GM18870 (cell line): ENCODE measurements around the gene NFATC3.

Source experiments
- ATAC-seq: cut with Tn5 transposase; IDR thresholded peaks from one replicate; pipeline ENCODE4 v1.9.1; 2021; ENCODE audit warnings: moderate library complexity; ENCODE audit not compliant: unreplicated experiment

The NFATC3 gene

DNA sequence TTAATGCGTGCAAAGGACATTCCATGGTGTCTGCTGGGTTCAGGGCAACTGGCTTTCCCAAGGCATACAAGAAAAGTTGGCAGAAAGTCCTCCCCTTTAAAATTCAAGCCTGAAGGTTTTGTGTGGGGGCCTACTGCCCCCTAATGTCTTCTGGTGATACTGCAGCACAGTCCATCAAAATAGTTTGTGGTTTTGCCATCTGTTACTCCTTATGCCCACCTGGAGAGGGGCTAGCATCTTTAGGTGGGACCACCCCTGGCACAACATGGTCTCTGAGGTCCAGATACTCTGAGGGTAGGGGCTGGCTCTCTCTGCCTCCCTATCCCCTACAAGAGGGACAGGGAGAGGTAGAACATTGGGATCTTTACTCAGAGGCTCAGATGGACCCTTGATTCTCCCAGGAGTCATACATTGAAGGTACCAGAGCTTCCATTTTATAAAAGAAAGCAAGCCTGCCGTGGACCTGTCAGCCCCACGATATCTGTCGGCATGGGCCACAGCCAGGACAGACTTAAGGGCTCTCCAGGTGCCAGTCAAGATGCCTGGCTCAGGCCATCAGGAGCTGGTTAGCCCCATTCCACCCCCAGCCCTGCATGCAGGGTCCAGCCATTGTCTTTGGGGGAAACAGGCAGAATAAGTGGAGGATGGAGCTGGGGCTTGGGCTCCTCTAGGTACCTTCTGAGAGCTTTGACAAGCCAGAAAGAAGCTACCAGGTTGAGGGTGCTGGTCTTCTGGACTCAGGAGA, 144.4 kb downstream of the NFATC3 start:
- ATAC-seq: no peak

DNA sequence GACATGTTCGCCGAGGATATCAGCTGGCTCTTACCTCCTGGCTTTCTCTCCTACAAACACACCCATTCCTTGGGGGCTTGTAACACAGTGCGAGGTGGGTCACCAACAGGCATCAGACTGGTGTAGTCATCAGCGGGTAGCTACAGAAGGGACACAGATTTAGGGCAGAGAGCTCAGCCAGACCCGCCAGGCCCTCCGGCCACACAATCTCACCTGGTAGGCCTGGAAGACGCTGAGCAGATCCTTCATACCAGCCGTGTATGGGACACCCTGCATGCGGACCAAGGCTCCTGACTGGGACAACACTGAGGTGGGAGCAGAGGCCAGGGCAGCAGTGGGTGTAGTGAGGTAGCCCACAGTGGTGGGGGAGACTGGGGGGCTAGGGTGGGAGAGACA, 145.0 kb downstream of the NFATC3 start:
- ATAC-seq: no peak

DNA sequence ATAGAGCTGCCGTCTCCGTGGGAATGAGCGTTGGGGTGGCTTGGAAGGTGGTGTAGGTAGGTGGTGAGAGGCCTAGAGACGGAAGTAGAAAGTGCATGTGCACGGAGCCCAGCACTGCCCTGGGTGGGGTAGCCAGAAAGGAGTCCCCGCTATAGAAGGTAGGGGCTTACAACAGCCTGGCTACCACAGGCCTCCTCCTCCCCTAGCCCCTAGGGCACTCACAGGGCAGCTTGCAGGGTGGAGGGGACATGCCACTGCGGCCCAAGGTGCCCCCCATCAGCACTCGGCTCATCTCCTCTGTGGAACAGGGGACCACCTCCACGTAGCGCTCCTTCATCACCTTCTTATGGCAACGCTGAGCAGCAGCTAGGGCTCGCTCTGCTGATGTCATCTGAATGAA, 145.8 kb downstream of the NFATC3 start:
- no peak for ATAC-seq

DNA sequence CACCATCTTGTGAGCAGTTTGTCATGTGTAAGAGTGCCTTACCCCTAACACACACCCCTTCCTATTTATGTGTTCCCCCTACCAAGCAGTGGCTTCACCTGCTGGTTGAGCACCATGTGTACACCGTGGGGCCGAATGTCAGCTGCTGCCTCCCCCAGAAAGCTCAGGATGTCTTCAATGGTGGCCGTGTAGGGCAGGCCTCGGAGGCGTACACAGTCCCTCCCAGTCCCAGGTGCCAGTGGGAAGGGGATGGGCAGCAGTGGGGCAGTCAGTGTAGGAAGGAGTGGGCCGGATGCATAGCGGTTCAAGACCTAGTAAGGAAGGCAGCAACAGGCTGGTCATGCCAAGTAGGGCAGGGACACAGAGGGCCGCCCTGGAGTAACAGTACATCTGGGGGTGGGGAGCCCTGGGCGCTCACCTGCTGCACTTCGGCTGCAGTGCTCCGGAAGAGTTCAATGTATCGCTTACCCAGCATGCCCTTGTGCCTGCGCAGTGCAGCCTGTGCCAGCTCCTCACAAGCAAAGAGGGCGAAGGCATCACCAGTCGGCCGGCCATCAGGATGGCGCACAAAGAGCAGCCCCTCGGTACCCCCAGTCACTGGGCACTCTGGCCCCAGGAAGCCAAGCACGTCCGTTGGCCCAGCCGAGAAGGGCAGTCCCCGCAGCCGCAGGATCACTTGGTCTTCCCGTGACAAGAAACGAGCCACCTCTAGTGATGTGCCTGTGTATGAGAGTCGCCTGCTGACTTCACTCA, 146.4 kb downstream of the NFATC3 start:
- no peak for ATAC-seq

DNA sequence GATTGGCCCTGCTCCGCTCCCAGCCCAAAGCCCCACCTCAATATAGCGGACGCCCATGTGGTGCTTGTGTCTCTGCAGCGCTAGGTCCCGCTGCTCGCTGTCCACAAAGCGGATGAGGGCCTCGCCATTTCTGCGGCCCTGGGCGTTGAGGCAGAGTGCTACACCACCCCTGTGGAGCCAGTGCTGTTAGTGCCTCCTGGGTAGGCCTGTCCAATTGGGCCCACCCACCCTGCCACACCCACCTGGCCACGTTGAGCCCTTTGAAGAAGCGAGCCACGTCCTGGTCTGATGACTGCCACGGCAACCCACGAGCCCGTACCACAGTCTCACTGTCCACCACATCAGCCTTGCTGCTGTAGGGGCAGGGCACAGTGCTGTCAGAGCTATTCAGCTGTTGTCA, 147.2 kb downstream of the NFATC3 start:
- ATAC-seq: no peak

DNA sequence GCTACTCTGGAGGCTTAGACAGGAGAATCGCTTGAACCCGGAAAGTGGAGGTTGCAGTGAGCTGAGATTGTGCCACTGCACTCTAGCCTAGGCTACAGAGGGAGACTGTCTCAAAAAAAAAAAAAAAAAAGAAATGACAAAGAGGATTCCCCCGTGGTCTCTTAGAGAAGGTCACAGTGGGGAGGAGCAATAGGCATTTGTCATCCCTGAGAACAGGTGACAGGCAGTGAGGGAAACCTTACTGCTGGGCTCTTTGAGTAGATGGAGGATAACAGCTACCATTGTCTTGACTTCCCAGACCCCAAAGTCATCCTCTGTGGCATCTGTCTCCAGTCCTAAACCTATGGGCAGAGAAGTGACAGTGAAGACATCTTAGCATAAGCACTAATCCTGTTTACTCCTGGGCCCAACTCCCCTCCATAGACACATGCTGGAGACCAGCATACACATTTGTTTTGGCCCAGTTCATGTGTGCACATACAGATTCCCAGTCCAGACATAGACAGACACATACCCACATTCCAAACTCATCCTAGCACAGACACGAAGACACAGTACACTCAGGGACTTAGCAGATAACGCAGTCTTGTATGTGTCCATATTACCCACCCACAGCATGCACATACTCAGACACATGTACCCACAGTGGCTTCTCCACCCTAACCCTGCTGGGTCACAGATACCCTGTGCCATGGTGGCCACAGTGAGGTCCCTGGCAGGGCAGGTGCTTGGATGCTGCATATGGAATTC, 148.1 kb downstream of the NFATC3 start:
- no peak for ATAC-seq

DNA sequence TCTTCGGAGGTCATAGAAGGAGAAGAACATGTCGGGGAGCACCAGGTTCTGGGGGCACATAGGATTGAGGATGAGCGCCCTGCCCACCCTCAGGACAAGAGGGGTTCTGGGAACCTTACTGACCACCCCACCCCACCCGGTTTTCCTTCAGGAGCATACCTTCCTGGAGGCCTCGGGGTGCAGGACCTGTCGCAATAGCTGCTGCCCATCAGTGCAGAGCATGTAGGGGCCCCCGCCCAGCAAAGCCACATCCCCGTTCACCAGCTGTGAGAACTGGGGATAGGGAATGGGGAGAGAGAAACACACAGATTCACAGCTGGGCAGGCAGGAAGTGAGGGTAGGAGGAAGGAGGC, 148.6 kb downstream of the NFATC3 start:
- no peak for ATAC-seq

DNA sequence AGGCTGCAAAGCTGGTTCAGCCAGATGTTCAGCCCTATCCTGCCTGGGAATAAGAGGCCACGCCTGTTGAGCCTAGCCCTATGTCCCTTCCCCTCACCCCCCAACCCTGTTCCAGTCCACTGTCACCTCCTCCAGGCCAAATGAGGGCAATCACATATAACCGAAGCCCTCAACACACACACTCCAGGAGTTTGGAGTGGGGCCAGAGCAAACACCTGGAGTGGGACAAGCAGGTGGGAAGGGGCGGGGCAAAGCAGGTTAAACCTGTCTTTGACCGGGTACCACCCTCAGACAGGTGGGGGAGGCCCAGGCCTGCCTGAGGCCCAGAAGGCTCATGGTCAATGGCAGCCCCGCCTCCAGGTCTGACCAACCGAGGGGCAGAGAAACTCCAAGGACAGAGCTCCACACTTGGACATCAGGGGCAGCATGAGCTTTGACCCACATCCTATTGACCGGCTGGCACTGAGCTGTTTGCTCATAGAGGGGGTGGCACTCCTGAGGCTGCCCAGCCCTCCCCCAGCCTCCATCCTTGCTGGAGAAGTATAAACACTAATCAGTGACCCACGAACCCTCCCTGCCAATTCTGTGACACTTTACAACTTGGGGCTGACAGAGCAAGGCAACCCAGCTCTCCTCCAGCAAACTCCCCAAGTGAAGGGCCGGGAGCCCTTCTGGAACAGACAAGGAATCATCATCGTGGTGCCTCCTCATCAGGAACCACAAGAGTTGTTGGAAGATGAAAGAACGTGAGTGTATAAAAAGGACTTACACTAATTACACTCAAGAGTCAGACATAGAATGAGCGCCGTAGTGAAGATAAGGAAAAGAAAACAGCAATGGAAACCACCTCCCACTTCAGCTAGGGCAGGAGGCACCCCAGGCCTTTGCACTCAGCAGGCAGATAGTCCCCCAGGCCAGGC, 149.3 kb downstream of the NFATC3 start:
- ATAC-seq: no peak

DNA sequence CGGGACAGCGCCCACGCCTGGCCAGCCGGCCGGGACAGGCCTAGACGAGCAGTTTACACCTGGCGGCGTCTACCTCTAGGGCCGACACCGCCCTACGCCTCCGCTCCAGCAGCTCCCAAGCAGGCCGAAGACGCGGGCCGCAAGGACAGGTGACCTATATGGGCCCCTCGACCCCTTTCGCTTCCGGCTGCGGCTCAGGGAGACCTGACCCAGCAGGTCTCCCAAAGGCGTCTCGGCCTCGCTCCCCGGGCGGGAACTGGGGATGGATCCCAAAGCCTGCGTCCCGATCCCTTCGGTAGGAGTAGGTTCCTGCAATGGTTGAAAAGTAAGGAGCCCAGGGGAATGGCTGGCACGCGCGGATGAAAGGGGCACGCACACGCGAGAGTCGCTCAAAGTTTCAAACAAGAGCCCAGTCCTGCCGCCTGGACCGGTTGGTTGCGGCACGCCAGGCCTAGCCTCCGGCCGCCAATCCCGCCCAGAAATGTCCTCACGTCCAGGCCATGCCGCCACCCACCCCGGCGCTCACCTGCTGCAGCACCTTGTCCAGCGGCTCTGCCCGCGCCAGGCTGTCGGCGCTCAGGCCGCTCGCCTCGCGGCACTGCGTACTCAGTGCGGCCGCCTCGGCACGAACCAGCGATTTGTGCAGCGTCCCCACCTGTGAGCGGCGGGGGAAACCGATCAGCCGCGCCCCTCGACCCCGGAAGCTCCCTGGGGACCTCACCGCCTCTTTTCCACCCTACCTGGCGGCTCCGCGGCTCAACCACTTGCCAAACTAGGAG, 150.1 kb downstream of the NFATC3 start:
- ATAC-seq: no peak

DNA sequence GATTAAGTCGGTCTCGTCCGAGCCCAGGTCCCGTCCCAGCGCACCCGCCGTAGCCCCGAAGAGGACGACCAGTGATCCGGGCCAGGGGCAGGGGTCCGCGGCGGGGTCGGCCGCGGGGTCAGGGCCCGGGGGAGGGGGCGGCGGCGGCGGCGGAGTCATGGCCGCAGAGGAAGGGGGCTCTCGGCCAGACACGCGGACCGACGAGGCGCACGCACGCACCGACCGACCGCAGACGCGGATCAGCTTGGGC, 150.6 kb downstream of the NFATC3 start, which contains the start of gene ESRP2:
Gene ESRP2 (minus strand): TSS at position 241 of the 250 bp plus-strand sequence. CDS start 82 bp downstream, at position 159.
- no peak for ATAC-seq

DNA sequence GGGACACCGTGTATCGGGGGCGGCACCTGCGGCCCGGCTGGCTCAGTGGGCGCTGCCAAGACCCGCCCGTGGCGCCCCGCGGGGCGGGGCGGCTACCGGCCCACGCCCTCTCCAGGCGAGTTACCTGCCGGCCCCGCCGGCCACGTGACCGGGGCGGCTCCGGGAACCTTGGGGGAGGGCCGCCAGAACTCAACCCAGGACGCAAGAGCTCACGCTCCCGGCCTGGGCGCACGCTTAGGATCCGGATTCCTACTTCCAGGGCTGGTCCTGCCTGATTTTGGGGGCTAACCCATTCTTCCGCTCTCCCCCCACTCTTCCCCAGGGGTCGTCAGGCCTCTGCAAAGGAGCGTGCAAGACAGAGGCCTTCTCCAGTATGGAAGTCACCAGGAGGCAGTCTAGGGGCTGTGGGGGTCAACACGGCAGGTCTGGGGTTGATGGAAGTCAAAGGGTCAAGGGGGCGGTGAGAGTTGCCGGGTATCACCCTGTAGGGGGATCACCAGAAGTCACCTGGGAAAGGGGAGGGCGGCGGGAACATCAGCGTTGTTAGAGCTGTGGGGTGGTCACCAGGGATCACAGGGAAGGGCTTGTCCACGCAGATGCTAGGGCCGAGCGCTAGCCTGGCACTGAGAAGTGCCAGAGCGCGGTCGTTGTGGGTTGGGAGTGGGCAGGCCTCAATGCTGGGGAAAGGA, 151.1 kb downstream of the NFATC3 start:
- no peak for ATAC-seq

DNA sequence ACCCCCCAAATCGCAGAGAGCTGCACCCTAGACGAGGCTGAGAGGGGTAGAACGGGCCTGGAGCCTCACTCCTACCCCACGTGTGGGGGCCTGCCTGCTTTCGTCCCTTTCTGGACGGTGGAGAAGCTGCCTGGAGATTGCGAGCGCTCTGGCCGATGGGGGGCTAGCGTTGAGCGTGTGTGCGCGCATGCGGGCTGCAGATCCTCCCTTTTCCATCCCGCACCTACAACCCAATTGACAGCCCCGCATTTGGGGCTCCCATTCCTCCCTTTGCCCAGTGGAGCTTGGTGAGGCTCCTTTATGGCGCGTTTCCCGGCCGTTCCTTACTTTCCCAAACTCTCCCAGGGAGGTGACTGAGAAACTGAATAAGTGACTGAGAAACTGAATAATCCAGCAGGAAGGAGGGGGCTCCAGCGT, 151.7 kb downstream of the NFATC3 start:
- no peak for ATAC-seq

DNA sequence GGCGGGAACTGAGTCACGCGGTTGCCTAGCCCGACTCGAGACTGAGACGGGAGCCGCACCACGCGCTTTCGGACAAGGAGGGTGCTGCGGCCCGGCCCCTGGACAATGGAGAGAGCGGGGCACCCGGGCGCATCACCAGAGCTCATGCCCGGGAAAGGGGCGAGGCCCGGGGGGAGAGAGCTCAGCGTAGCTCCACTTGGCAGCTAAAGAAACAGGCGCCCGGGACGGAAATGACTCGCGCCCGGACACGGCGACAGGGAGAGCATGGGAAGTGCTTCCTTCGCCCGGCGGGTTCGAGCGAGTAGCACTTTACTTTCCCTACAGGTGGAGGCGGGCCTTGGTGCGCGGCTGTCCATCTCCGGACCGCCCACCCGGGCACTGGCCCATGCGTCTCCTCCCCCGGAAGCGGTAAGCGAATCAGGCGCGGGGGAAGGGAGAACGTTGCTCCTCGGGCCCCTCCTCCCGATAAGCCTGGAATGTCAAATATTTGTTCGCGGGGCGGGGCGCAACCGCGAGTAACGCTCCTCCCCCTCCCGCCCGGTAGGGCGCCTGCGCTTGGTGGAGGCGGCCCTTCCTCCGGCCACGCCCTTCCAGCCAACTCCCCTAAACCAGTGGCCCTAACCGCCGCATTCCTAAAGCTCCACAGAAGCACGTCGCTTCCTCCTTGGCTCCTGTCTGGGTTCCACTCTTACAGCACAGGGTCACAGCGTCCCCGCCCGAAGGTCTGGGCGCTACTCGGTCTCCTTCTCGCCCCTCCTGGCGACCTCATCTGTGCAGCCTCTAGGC, 152.3 kb downstream of the NFATC3 start:
- ATAC-seq: peak; percentile 87

DNA sequence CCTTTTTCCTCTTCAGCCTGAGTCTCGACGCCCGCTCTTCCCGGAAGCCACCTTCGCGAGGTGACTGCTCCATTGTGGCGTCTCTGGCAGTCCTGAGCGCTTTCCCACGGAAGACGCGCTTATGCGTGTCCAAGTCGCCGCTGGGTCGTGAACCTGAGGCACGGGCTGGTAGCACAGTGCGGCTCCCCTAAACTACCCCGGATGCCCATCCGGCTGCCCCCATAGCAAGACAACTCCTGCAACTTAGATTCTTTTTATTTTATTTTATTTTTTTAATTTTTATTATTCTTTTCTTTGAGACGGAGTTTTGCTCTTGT, 152.8 kb downstream of the NFATC3 start:
- ATAC-seq: no peak

DNA sequence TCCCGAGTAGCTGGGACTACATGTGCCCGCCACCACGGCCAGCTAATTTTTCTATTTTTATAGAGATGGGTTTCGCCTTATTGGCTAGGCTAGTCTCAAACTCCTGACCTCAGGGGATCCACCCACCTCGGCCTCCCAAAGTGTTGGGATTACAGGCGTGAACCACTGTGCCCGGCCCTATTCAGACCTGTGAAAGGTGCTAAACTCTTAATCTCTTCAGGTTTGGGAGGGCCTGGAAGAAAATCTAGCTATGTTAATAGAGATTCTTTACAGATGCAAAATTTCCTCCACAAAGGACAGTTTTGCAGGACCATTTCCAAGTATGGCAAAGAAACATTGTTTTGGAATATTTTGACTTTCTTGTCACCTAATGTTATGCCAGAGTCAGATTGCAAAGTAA, 156.9 kb downstream of the NFATC3 start:
- no peak for ATAC-seq

DNA sequence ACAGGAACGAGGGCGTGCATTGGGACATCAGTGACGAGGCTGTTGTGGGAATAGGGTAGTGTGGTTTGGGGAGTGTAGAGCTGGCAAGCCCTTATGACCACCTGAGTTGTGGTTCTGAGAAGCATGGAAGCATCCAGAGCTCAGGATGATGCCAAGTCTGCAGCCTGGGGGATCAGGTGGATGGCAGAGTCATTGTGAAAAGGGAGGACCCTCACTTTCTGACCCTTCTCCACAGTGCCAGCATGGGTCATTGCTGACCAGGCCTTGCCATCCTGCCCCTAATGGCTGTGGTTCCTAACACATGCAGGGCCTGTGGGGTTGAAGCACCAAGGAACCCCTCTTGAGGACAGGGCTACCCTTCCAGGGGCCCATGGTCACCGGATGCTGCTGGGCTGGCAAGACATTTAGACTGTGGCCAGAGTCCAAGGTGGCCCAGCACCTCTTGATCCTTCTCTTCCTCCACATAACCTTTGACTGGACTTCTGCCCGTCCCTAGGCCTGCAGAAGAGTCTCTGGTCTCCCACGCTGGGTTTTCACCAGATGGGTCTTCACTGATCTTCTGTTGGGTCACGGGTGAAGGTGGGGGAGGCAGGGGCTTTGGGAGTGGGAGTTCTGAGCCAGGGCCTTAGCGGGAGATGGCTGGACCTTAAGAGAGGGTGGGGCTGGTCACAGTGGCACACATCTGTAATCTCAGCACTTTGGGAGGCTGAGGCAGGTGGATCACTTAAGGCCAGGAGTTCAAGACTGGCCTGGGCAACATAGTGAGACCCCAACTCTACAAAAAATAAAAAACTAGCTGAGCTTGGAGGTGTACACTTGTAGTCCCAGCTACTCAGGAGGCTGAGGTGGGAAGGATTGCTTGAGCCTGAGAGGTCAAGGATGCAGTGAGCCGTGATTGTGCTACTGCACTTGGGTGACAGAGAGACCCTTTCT, 158.0 kb downstream of the NFATC3 start:
- ATAC-seq: no peak

DNA sequence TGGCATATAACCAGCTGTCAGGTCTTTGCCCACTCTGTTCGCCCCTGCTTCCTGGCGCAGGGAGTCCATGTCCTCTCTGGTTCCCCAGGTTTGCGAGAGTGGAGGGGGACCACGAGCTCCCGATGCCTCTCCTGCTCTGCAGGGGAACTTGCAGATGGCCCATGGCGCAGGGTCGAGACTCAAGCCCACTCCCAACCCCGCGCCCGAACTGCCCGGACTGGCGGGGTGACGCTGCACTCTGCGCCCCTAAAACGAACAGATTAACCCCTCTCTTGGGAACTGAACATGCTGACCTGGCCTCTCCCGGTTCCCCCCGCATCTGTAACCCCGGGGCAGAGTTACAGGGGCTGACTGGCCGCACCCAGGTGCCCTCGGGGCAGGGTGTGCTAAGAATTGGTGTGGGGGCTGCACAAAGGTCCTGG, 159.3 kb downstream of the NFATC3 start:
- no peak for ATAC-seq
